ENCODE results near the gene IFITM5. TPM values are rescaled to one million over a fixed set of nuclear protein-coding genes. Genes with fewer than 3 reads are reported as not detected.
A peak's percentile ranks its signal among the peaks of the same experiment; 100 is the strongest.

Gene IFITM5
- total RNA-seq, 4 donors from 2014 or later = not detected

GRCh38 chr11:250740-251299, 48.5 kb downstream of the IFITM5 start:
- H3K36me3 ChIP-seq = peaks cover 53 to 81% (median 80%) of the 10 kb centered on the region in 4 donors
- no peak for DNase-seq (ENCODE audit: extremely low spot score)
- intact Hi-C loops (cut with DNase I) = loop anchor here (5.0 kb wide), 1 partner anchor 111 kb away; no protein-coding TSS in a partner anchor
- no peaks in the 10 kb centered on the region for H3K4me1 ChIP-seq
- 81% methylated on average over 10 of the region's 10 CpGs for WGBS
- H3K9me3 ChIP-seq = no peaks in the 10 kb centered on the region
- peak overlapping the region in 1 of 4 donors; percentile 11 for H3K27ac ChIP-seq (replicated peaks in 1 of 4)
- no peaks in the 10 kb centered on the region for H3K27me3 ChIP-seq
- peak; percentile 56 to 64 (median 58) for TF ChIP-seq CTCF (IDR thresholded peaks at IDR 0.05)
- no peak for TF ChIP-seq POLR2A (IDR thresholded peaks at IDR 0.05; ENCODE audit: low read depth)
- TF ChIP-seq EP300 (IDR thresholded peaks at IDR 0.05) = no peak
- peak in 1 of 2 donors; percentile 27 for TF ChIP-seq POLR2AphosphoS5 (IDR thresholded peaks at IDR 0.05)
- no peak overlapping the region for H3K4me3 ChIP-seq

- WGBS = 85% methylated on average over 5 of the region's 5 CpGs
- peaks cover 57 to 87% (median 85%) of the 10 kb centered on the region in 4 donors for H3K36me3 ChIP-seq
- no peak overlapping the region for H3K4me3 ChIP-seq
- no peaks in the 10 kb centered on the region for H3K27me3 ChIP-seq
- no peak overlapping the region for H3K27ac ChIP-seq (replicated peaks in 1 of 4)
- no peaks in the 10 kb centered on the region for H3K9me3 ChIP-seq
- DNase-seq (ENCODE audit: extremely low spot score) = no peak
- intact Hi-C loops (cut with DNase I) = loop anchor here (5.0 kb wide), 1 partner anchor 112 kb away; no protein-coding TSS in a partner anchor
- no peaks in the 10 kb centered on the region for H3K4me1 ChIP-seq
- no peak for TF ChIP-seq POLR2AphosphoS5 (IDR thresholded peaks at IDR 0.05)
- no peak for TF ChIP-seq POLR2A (IDR thresholded peaks at IDR 0.05; ENCODE audit: low read depth)
- TF ChIP-seq CTCF (IDR thresholded peaks at IDR 0.05) = no peak
- TF ChIP-seq EP300 (IDR thresholded peaks at IDR 0.05) = no peak
Measured at GRCh38 chr11:250274-250673, 49.1 kb downstream of the IFITM5 start.

- no peaks in the 10 kb centered on the region for H3K9me3 ChIP-seq
- no peaks in the 10 kb centered on the region for H3K27me3 ChIP-seq
- no peaks in the 10 kb centered on the region for H3K4me1 ChIP-seq
- H3K4me3 ChIP-seq = no peak overlapping the region
- H3K36me3 ChIP-seq = peaks cover 69 to 99% (median 96%) of the 10 kb centered on the region in 4 donors
- DNase-seq (ENCODE audit: extremely low spot score) = no peak
- intact Hi-C loops (cut with DNase I) = no loop called here
- TF ChIP-seq POLR2AphosphoS5 (IDR thresholded peaks at IDR 0.05) = no peak
- TF ChIP-seq EP300 (IDR thresholded peaks at IDR 0.05) = no peak
- no peak for TF ChIP-seq CTCF (IDR thresholded peaks at IDR 0.05)
- no peak for TF ChIP-seq POLR2A (IDR thresholded peaks at IDR 0.05; ENCODE audit: low read depth)
- H3K27ac ChIP-seq (replicated peaks in 1 of 4) = no peak overlapping the region
- WGBS = 93% methylated on average over 8 of the region's 8 CpGs
Measured at GRCh38 chr11:249062-249461, 50.3 kb downstream of the IFITM5 start.

Small RNAs within 50 kb of the gene (small RNA-seq; reads per million reads assigned to genes)
- 0 reads per million in 3 donors for gene AC136475.6

Other genes starting within 250 kb of the IFITM5 start
- not detected for gene SCGB1C1, start 106.4 kb downstream of the IFITM5 start, total RNA-seq
- gene BET1L, start 92.1 kb downstream of the IFITM5 start, total RNA-seq = 10 to 100 TPM; 16.2 to 32.9 (median 30.5) TPM
- gene RIC8A, start 91.8 kb downstream of the IFITM5 start, total RNA-seq = 100 to 1,000 TPM in 3 of 4 donors, 10 to 100 TPM in 1; 76.8 to 137 (median 123) TPM
- 10 to 100 TPM in 3 of 4 donors, 1 to 10 TPM in 1; 7.9 to 20.1 (median 14.0) TPM for gene SIRT3, start 63.2 kb downstream of the IFITM5 start, total RNA-seq
- 100 to 1,000 TPM in 1 of 4 donors, 10 to 100 TPM in 3; 86.4 to 124 (median 94.1) TPM for gene PSMD13, start 62.5 kb downstream of the IFITM5 start, total RNA-seq
- 1 to 10 TPM in 1 of 4 donors, under 1 TPM in 2, not detected in 1; 0.13 to 2.2 (median 0.42) TPM for gene NLRP6, start 21.1 kb downstream of the IFITM5 start, total RNA-seq
- gene PGGHG, start 10.4 kb downstream of the IFITM5 start, total RNA-seq = 10 to 100 TPM; 13.3 to 23.7 (median 18.8) TPM
- gene IFITM2, start 8.3 kb upstream of the IFITM5 start, total RNA-seq = 100 to 1,000 TPM in 3 of 4 donors, 10 to 100 TPM in 1; 92.2 to 235 (median 194) TPM
- gene IFITM1, start 14.5 kb upstream of the IFITM5 start, total RNA-seq = 100 to 1,000 TPM in 3 of 4 donors, 10 to 100 TPM in 1; 60.6 to 197 (median 171) TPM
- gene IFITM3, start 21.3 kb upstream of the IFITM5 start, total RNA-seq = 100 to 1,000 TPM; 290 to 513 (median 410) TPM
- 10 to 100 TPM in 1 of 4 donors, 1 to 10 TPM in 3; 2.5 to 12.0 (median 5.7) TPM for gene B4GALNT4, start 70.0 kb upstream of the IFITM5 start, total RNA-seq
- gene PKP3, start 94.7 kb upstream of the IFITM5 start, total RNA-seq = 1 to 10 TPM in 1 of 4 donors, under 1 TPM in 3; 0.17 to 1.1 (median 0.51) TPM
- 10 to 100 TPM; 45.7 to 72.9 (median 50.5) TPM for gene SIGIRR, start 115.5 kb upstream of the IFITM5 start, total RNA-seq
- gene ANO9, start 142.5 kb upstream of the IFITM5 start, total RNA-seq = under 1 TPM in 3 of 4 donors, not detected in 1; 0.11 to 0.42 (median 0.32) TPM
- gene PTDSS2, start 150.8 kb upstream of the IFITM5 start, total RNA-seq = 10 to 100 TPM; 23.9 to 58.3 (median 30.2) TPM
- 100 to 1,000 TPM; 280 to 367 (median 334) TPM for gene RNH1, start 207.7 kb upstream of the IFITM5 start, total RNA-seq
- gene HRAS, start 236.1 kb upstream of the IFITM5 start, total RNA-seq = 10 to 100 TPM; 45.7 to 85.2 (median 61.7) TPM
- gene LRRC56, start 238.0 kb upstream of the IFITM5 start, total RNA-seq = under 1 TPM in 2 of 4 donors, not detected in 2; 0.19 to 0.33 TPM

Data from esophagus muscularis mucosa (tissue), 4 donors.